Bronchial epithelial cell (primary cell): Measurements from ENCODE around the gene THSD4. TPM values are rescaled to one million over a fixed set of nuclear protein-coding genes. Genes with fewer than 3 reads are reported as not detected.

Experiments
- DNase-seq: peaks from one replicate; pipeline ENCODE4 v3.0.0-alpha.2; 2010; ENCODE audit warnings: low read depth
- FAIRE-seq: peaks from 2 replicates; lab custom pipeline; 2011; peaks lifted over from hg19 to GRCh38; lab: Jason Lieb, UNC
- H3K27me3 ChIP-seq: 2 replicates; pipeline ENCODE4 v1.5.1; 2011; ENCODE audit warnings: low read length; ENCODE audit not compliant: control insufficient read depth, insufficient read depth
- H3K36me3 ChIP-seq: 2 replicates; pipeline ENCODE4 v1.5.1; 2011; ENCODE audit warnings: low read length; ENCODE audit not compliant: control insufficient read depth, insufficient read depth
- H3K4me3 ChIP-seq: 2 replicates; pipeline ENCODE4 v1.5.1; 2011; ENCODE audit warnings: mild to moderate bottlenecking, low read depth, low read length, control low read depth
- total RNA-seq: library from RNA; depleted of rRNA; stranded (reverse); fragments of >200 nt; gene quantifications from 2 replicates; pipeline ENCODE4 v1.2.1, GENCODE V29; 2014
- TF ChIP-seq, protein P1 (sequence below): IDR thresholded peaks from 2 replicates; pipeline ENCODE4 v1.5.1; 2011; ENCODE audit warnings: mild to moderate bottlenecking, moderate library complexity, low read length, control low read depth, inconsistent platforms; ENCODE audit not compliant: insufficient read depth, severe bottlenecking

Gene THSD4
- total RNA-seq, 1 donor from 2014 or later, result 14.5 TPM

DNA sequence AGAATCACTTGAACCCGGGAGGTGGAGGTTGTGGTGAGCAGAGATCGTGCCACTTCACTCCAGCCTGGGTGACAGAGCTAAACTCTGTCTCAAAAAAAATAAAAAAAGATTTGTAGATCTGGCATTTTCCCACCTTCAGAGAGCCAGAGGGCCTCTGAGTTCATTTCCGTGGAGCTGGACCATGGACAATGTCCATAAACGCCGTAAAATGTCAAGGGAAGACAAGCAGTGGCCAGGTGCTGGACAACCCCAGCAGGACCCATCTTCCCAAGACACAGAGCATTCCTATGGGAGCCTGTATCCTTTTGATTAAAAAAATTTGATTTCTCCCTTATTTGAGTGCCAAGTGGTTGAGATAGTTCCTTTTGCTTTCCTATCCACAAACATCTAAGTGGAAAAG is 627.7 kb downstream of the THSD4 start:
- Histone ChIP-seq H3K36me3 (peaks cover 1% of the 10 kb centered on the region), H3K4me3 (no peak overlapping the region), H3K27me3 (no peaks in the 10 kb centered on the region)
- DNase-seq (no peak), FAIRE-seq (no peak)
- TF ChIP-seq, protein P1, sequence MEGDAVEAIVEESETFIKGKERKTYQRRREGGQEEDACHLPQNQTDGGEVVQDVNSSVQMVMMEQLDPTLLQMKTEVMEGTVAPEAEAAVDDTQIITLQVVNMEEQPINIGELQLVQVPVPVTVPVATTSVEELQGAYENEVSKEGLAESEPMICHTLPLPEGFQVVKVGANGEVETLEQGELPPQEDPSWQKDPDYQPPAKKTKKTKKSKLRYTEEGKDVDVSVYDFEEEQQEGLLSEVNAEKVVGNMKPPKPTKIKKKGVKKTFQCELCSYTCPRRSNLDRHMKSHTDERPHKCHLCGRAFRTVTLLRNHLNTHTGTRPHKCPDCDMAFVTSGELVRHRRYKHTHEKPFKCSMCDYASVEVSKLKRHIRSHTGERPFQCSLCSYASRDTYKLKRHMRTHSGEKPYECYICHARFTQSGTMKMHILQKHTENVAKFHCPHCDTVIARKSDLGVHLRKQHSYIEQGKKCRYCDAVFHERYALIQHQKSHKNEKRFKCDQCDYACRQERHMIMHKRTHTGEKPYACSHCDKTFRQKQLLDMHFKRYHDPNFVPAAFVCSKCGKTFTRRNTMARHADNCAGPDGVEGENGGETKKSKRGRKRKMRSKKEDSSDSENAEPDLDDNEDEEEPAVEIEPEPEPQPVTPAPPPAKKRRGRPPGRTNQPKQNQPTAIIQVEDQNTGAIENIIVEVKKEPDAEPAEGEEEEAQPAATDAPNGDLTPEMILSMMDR, result no peak

DNA sequence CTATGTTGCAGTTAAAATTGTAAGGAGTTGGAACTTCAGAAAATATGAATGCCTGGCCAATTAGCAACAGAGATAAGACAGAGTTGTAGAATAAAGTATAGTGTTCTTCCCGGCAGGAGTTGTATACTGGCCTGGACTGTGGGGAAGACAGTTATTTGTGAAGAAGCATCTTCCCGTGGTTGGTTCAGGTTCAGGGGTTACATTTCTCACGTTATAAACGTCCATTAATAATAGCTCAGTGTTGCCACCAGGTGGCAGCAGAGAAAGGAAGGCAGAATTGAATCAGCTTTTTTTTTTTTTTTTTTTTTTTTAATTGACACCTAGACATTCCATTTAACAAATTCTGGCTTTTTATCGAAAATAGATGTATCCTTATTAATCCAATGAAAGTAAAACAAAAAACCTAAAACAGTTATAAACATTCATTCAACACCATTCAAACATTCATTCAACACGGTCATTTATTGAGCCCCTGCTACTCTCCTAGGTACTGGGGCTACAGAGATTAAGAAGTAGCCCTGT is 628.7 kb downstream of the THSD4 start:
- peak; percentile 46 for DNase-seq
- FAIRE-seq, result no peak
- no peak overlapping the region for H3K4me3 ChIP-seq
- H3K27me3 ChIP-seq, result no peaks in the 10 kb centered on the region
- TF ChIP-seq, protein P1, result peak; percentile 61
- H3K36me3 ChIP-seq, result peaks cover 1% of the 10 kb centered on the region

DNA sequence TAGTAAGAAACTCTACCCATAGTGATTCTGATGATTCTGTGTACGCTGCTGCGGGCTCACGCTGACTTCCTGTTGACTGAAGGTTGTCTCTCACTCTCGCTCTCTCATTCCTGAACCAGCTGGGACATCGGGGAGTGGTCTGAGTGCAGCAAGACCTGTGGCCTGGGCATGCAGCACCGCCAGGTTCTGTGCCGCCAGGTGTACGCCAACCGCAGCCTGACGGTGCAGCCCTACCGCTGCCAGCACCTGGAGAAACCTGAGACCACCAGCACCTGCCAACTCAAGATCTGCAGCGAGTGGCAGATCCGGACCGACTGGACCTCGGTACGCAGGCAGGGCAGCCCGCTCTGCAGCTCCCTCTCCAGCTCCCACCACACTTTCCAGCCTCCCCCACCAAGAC is 631.4 kb downstream of the THSD4 start:
- DNase-seq, result peak; percentile 81
- H3K4me3 ChIP-seq, result no peak overlapping the region
- TF ChIP-seq, protein P1, result no peak
- no peaks in the 10 kb centered on the region for H3K36me3 ChIP-seq
- FAIRE-seq, result no peak
- H3K27me3 ChIP-seq, result no peaks in the 10 kb centered on the region

DNA sequence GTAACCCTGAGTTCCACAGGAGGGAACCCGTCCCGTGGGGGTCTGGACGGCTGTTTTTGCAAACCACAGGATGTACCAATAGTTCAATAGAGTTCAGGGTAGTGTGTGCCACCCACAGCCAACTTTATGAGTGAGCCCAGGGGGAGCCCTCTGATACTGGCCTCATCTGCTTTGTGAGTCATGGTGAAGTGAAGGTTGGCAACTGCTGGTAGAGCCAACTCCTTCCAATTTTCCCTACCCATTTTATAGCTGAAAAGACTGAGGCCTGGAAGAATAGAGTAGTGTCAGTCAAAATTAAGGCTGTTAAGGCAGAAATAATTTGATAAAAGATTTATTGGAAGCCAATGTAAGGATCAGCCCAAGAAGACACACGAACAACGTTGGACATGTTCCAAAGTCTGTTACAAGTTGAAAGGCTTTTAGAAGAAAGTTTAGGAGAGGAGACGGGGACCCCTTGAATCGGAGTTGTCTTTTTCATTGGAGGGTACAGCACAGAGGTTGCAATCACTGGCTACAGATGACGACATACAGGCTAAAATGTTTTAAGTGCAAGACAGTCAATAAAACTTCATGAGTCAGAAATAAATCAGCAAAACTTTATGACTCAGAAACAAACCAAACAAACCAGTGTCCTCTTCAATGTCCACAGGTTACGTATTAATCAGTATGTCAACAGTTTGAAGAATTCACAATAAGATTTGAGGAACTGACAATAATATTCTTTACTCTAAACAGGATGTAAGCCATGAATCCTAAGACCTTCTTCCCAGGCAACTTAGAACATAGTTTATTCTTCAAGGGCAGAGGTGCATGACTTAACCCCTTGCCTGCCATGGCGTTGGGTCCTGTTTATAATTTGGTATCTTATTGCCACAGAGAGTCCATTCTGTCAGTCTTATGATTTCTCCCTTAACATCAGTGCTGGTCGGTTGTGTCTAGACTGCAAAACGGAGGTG is 632.1 kb downstream of the THSD4 start:
- DNase-seq (peak; percentile 98), FAIRE-seq (no peak)
- Histone ChIP-seq H3K36me3 (no peaks in the 10 kb centered on the region), H3K4me3 (no peak overlapping the region), H3K27me3 (no peaks in the 10 kb centered on the region)
- TF ChIP-seq, protein P1, result no peak

DNA sequence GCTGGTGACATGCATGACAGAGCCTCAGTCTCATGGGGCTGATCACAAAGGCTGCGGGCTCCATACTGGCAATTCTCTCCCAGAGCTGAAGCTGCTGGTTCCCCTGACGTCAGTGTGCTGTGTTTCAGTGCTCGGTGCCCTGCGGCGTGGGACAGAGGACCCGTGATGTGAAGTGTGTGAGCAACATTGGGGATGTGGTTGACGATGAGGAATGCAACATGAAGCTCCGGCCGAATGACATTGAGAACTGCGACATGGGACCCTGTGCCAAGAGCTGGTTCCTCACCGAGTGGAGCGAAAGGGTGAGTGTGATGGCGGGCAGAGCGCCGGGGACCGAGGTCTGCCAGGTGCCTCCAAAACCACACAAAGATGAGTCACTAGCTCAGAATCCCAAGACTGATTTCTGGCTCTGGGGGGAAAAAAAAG is 633.0 kb downstream of the THSD4 start:
- Histone ChIP-seq H3K27me3 (no peaks in the 10 kb centered on the region), H3K4me3 (no peak overlapping the region), H3K36me3 (no peaks in the 10 kb centered on the region)
- FAIRE-seq (no peak), DNase-seq (peak; percentile 50)
- TF ChIP-seq, protein P1, result no peak
